Activated CD4-positive, alpha-beta T cell treated with anti-CD3 and anti-CD28 coated beads, Interleukin-2, amount 50 U/mL, for 1 hour (primary cell): Measurements from ENCODE around the gene GDAP1L1.

Experiments used
- DNase-seq: peaks from one replicate; pipeline ENCODE4 v3.0.0-alpha.2; 2020

Gene GDAP1L1

GRCh38 chr20:44247131-44247571 is at the start of gene GDAP1L1:
Gene GDAP1L1 (plus strand): TSS chr20:44247308. CDS start chr20:44247335, 27 bp downstream.
- no peak for DNase-seq

- DNase-seq: no peak
Measured at GRCh38 chr20:44198872-44199271, 48.2 kb upstream of the GDAP1L1 start.

GRCh38 chr20:44199877-44200276 is 47.2 kb upstream of the GDAP1L1 start:
- no peak for DNase-seq

GRCh38 chr20:44200371-44200770 is 46.7 kb upstream of the GDAP1L1 start:
- DNase-seq: no peak

- no peak for DNase-seq
Measured at GRCh38 chr20:44200983-44201382, 46.1 kb upstream of the GDAP1L1 start.

GRCh38 chr20:44203161-44203560 is 43.9 kb upstream of the GDAP1L1 start:
- DNase-seq: no peak

GRCh38 chr20:44204156-44204831 is 42.8 kb upstream of the GDAP1L1 start:
- no peak for DNase-seq

GRCh38 chr20:44204832-44205215 is 42.3 kb upstream of the GDAP1L1 start:
- no peak for DNase-seq

GRCh38 chr20:44206132-44206531 is 41.0 kb upstream of the GDAP1L1 start:
- DNase-seq: no peak

GRCh38 chr20:44207126-44207723 is 39.9 kb upstream of the GDAP1L1 start:
- DNase-seq: no peak

- DNase-seq: no peak
Measured at GRCh38 chr20:44208165-44208564, 38.9 kb upstream of the GDAP1L1 start.

- no peak for DNase-seq
Measured at GRCh38 chr20:44208770-44209169, 38.3 kb upstream of the GDAP1L1 start.

GRCh38 chr20:44209686-44210405 is 37.3 kb upstream of the GDAP1L1 start:
- no peak for DNase-seq

GRCh38 chr20:44210406-44211176 is 36.5 kb upstream of the GDAP1L1 start, which contains the start of gene OSER1:
Gene OSER1 (minus strand): TSS chr20:44210771. CDS start chr20:44206957, 3,814 bp downstream.
- peak; percentile 97 for DNase-seq

GRCh38 chr20:44211177-44212039 is 35.7 kb upstream of the GDAP1L1 start:
- no peak for DNase-seq

- no peak for DNase-seq
Measured at GRCh38 chr20:44212792-44213191, 34.3 kb upstream of the GDAP1L1 start.

GRCh38 chr20:44215125-44215524 is 32.0 kb upstream of the GDAP1L1 start:
- DNase-seq: peak; percentile 76

GRCh38 chr20:44217342-44218092 is 29.6 kb upstream of the GDAP1L1 start:
- peak; percentile 60 for DNase-seq

- DNase-seq: peak; percentile 52
Measured at GRCh38 chr20:44218446-44218845, 28.7 kb upstream of the GDAP1L1 start.

- no peak for DNase-seq
Measured at GRCh38 chr20:44219170-44219730, 27.9 kb upstream of the GDAP1L1 start.

GRCh38 chr20:44219791-44220190 is 27.3 kb upstream of the GDAP1L1 start:
- no peak for DNase-seq
